ENCODE results near the gene FOS.

FOS gene

GRCh38 chr14:75318353-75318752 is 39.7 kb downstream of the FOS start:
- no peak for DNase-seq (ENCODE audit: low read depth in 2 of 2)

- no peak for DNase-seq (ENCODE audit: low read depth in 2 of 2)
Measured at GRCh38 chr14:75319021-75319420, 40.4 kb downstream of the FOS start.

DNA sequence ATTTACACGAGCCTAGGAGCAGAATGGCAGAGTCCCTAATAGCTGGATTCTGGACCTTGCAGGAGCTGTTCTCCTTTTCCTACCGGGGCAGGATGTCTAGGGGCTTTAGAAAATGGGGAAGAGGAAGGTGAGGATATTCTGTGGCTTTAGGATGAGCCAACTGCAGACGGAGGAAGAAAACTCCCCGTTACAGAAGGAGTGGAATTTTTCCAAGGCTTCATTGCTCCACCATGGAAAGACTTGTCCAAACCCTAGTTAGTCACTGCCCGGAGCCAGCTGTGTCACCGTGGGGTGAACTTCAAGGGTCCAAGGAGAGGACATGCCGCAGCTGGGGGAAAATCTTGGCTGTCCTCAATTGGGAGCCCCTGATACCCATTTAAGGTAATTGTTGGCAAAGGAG is 41.6 kb downstream of the FOS start:
- no peak for DNase-seq (ENCODE audit: low read depth in 2 of 2)

- DNase-seq (ENCODE audit: low read depth in 2 of 2) = no peak
Measured at GRCh38 chr14:75322746-75323145, 44.1 kb downstream of the FOS start.

GRCh38 chr14:75323571-75323970 is 44.9 kb downstream of the FOS start:
- DNase-seq (ENCODE audit: low read depth in 2 of 2) = no peak

DNA sequence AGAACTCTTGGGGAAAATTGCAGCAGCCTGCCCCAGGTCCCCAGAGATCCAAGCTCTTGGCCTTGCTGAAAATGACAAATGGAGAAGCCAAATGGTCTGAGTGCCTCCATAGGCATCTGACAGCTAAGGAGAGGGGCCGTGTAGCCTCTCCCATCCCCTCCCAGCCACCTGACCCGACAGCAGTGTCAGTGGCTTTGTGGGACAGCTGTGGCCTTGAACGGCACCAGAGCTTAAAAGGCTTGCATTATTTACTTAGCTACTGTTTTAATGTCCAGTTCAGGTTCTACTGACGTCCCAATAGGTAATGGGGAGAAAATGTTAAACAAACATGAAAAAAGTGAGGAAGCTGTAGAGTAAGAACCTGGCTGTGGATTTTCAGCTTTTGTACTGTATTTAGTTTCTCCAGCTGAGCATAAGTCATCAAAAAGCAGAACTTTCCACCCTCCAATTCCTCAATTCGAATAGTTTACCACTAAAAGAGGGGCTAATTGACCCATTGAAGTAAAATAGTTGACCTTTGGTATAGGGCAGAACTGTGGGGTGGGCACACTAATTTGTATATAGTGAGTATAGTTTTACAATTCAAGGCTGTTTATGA is 50.0 kb downstream of the FOS start:
- DNase-seq (ENCODE audit: low read depth in 2 of 2) = no peak

DNA sequence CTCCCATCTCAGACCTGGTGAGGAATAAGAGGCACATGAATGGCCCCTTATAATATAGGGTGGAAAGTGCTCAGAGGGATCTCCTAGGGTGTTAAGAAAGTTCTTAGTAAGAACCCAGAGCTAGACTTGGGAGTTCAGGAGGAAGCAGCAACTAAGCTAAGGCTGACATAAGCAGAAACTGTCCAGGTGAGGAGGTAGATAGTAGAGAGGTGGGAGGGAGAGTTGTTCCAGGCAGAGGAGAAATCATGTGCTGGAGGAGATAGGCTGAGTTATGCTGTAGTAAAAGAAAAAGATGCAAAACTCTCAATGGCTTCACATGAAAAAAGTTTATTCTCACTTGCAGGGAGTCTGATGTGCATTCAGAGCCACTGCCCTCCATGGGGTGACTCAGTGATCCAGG is 50.7 kb downstream of the FOS start:
- DNase-seq (ENCODE audit: low read depth in 2 of 2) = no peak

DNA sequence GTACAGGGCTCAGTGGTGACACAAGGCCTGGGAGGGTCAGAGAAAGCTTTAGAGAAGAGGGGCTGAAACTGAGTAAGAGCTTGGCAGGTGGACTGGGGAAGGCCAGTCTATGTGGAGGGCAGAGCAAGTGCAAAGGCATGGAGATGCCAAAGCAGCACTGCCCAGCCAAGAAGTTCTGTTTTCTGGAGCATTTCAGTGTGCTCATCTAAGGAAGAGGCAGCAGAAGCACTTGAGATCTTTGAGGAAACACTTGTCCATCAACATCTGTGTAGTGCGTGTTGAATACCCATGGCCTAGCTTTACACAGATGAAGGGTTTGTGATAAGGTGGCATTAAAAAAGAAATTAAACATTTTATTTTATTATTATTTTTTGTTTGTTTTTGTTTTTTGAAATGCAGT is 52.8 kb downstream of the FOS start:
- no peak for DNase-seq (ENCODE audit: low read depth in 2 of 2)
